HepG2 (cell line): ENCODE measurements around the gene IQCE. TPM values are rescaled to one million over a fixed set of nuclear protein-coding genes. Genes with fewer than 3 reads are reported as not detected.

Source experiments
- ATAC-seq: fragments of 200-7000 bp; cut with Tn5 transposase; 3 replicates; pipeline ENCODE4 v1.9.1; 2020; ENCODE audit warnings: mild to moderate bottlenecking, moderate library complexity
- BruUV-seq: library from RNA; stranded (reverse); fragments of 400-500 nt; replicated peaks from 2 replicates; lab custom pipeline; 2021; lab: Mats Ljungman, UMichigan
- CTCF ChIA-PET: fragments of 300-600 bp; formaldehyde crosslinking; extraction: SDS; loops from one replicate; lab custom pipeline; 2021; ENCODE audit warnings: low total read pairs, inconsistent platforms, low intra/inter-chr PET ratio; lab: Yijun Ruan, JAX
- POLR2A ChIA-PET: fragments of 350-600 bp; sonication (Branson Sonifier 250); formaldehyde crosslinking; loops from one replicate; lab custom pipeline; 2020; ENCODE audit warnings: antibody characterized with exemption, inconsistent platforms; lab: Yijun Ruan, JAX
- DNase-seq: peaks from one replicate; pipeline ENCODE4 v3.0.0-alpha.2; 2015; ENCODE audit warnings: low spot score
- FAIRE-seq: peaks from 3 replicates; lab custom pipeline; 2011; peaks lifted over from hg19 to GRCh38; lab: Jason Lieb, UNC
- H2AFZ ChIP-seq: one replicate; pipeline ENCODE4 v1.6.1; 2011; ENCODE audit warnings: low read length, inconsistent platforms
- H3K27ac ChIP-seq: fragments of 300-600 bp; 3 replicates; pipeline ENCODE4 v1.8.0; 2011; ENCODE audit warnings: mixed run types, mild to moderate bottlenecking, mixed read lengths, low read length, inconsistent platforms; ENCODE audit not compliant: insufficient read depth; ENCODE audit errors: extremely low read length
- H3K27me3 ChIP-seq, 2 experiments: fragments of 200-600 bp in 1 of 2; 2 replicates in 1 of 2; 3 replicates in 1 of 2; pipeline versions ENCODE4 v1.6.0 to v1.8.0; 2011; ENCODE audit warnings: low read length in 2 of 2, mild to moderate bottlenecking in 2 of 2, moderate library complexity in 2 of 2, inconsistent platforms in 1 of 2; ENCODE audit not compliant: insufficient read depth in 2 of 2, control insufficient read depth in 1 of 2
- H3K36me3 ChIP-seq, 2 experiments: fragments of 200-600 bp in 1 of 2; replicated peaks in 1 of 2; 2 replicates in 1 of 2; 3 replicates in 1 of 2; pipeline versions ENCODE4 v1.5.1 to v1.8.0; 2011; ENCODE audit warnings: low read length in 2 of 2, inconsistent platforms in 1 of 2; ENCODE audit not compliant: insufficient read depth in 2 of 2, control insufficient read depth in 1 of 2
- H3K4me1 ChIP-seq: 2 replicates; pipeline ENCODE4 v1.5.1; 2012; ENCODE audit warnings: low read length, inconsistent platforms; ENCODE audit not compliant: insufficient read depth
- H3K4me2 ChIP-seq: 2 replicates; pipeline ENCODE4 v1.6.0; 2011; ENCODE audit warnings: low read depth, low read length, inconsistent platforms
- H3K4me3 ChIP-seq, 3 experiments: fragments of 200-600 bp in 1 of 3; sonication (generic), shearing (Covaris generic) in 1 of 3; replicated peaks in 1 of 3; 2 replicates each; pipeline ENCODE4 v1.5.1; 2011 to 2016; ENCODE audit warnings: low read length in 3 of 3, inconsistent platforms in 2 of 3, low read depth in 2 of 3, mild to moderate bottlenecking in 2 of 3, control low read depth in 1 of 3, mixed read lengths in 1 of 3; ENCODE audit not compliant: insufficient read depth in 1 of 3
- H3K79me2 ChIP-seq: one replicate; pipeline ENCODE4 v1.6.1; 2011; ENCODE audit warnings: low read length, inconsistent platforms; ENCODE audit not compliant: insufficient read depth
- H3K9ac ChIP-seq: 2 replicates; pipeline ENCODE4 v1.6.0; 2011; ENCODE audit warnings: mild to moderate bottlenecking, low read depth, low read length, inconsistent platforms; ENCODE audit not compliant: insufficient read depth
- H3K9me3 ChIP-seq: 2 replicates; pipeline ENCODE4 v1.5.1; 2012; ENCODE audit warnings: mild to moderate bottlenecking, low read length
- H4K20me1 ChIP-seq: 2 replicates; pipeline ENCODE4 v1.6.0; 2011; ENCODE audit warnings: inconsistent platforms, mild to moderate bottlenecking, low read length, moderate library complexity; ENCODE audit not compliant: insufficient read depth
- KAT8 ChIP-seq: IDR thresholded peaks from 2 replicates; pipeline ENCODE4 v1.6.1; 2016; ENCODE audit warnings: missing genetic modification reagents, missing compliant biosample characterization
- NFKBIZ ChIP-seq: IDR thresholded peaks from 2 replicates; pipeline ENCODE4 v1.6.1; 2018; ENCODE audit warnings: missing genetic modification reagents, missing compliant biosample characterization
- RFXAP ChIP-seq: sonication (generic); formaldehyde crosslinking; IDR thresholded peaks from 2 replicates; pipeline ENCODE4 v1.4.0; 2020; ENCODE audit warnings: missing genetic modification reagents, borderline replicate concordance
- SNAI1 ChIP-seq: sonication (generic); formaldehyde crosslinking; IDR thresholded peaks from 2 replicates; pipeline ENCODE4 v1.5.0; 2020; ENCODE audit warnings: mild to moderate bottlenecking, missing genetic modification reagents, borderline replicate concordance
- ZKSCAN5 ChIP-seq: sonication (generic); formaldehyde crosslinking; IDR thresholded peaks from 2 replicates; pipeline ENCODE4 v1.5.1; 2020; ENCODE audit warnings: mild to moderate bottlenecking, missing genetic modification reagents
- ZNF562 ChIP-seq: sonication (generic); formaldehyde crosslinking; IDR thresholded peaks from 2 replicates; pipeline ENCODE4 v1.8.0; 2022; ENCODE audit warnings: missing genetic modification reagents, borderline replicate concordance
- ZNF619 ChIP-seq: sonication (generic); formaldehyde crosslinking; IDR thresholded peaks from 2 replicates; pipeline ENCODE4 v1.4.0; 2020; ENCODE audit warnings: mild to moderate bottlenecking, missing genetic modification reagents
- ZNF629 ChIP-seq: sonication (generic); formaldehyde crosslinking; conservative IDR thresholded peaks from 2 replicates; pipeline ENCODE4 v1.5.0; 2020; ENCODE audit warnings: missing genetic modification reagents
- ZNF788 ChIP-seq: sonication (generic); formaldehyde crosslinking; IDR thresholded peaks from 2 replicates; pipeline ENCODE4 v1.5.0; 2020; ENCODE audit warnings: mild to moderate bottlenecking, missing genetic modification reagents, borderline replicate concordance
- WGBS: methylation state at CpG from one replicate; pipeline ENCODE4 v1.1.6; 2017; ENCODE audit warnings: low lambda C conversion rate; 5-methylcytosine and 5-hydroxymethylcytosine counted together
- in situ Hi-C: cut with HindIII; loops from 2 replicates; pipeline ENCODE4 v1.10.0; 2017; ENCODE audit warnings: low pct_unique_long_range_greater_than_20kb; ENCODE audit not compliant: extremely low pct_ligation_motif_present
- intact Hi-C: fragments of 100-400 bp; cut with micrococcal nuclease; formaldehyde crosslinking; loops from one replicate; pipeline ENCODE4 v1.10.0; 2022; ENCODE audit not compliant: unreplicated experiment
- polyA plus RNA-seq, 8 experiments: library from polyadenylated mRNA; depleted of rRNA in 3 of 8; stranded (reverse) in 7 of 8; unstranded in 1 of 8; fragments of >200 nt; fragmentation: Illumina TruSeq in 4 of 8; extraction: Trizol in 4 of 8; gene quantifications; 2 replicates each; pipeline versions ENCODE4 v1.2.1 to v1.2.3, GENCODE V29; 2011 to 2016; ENCODE audit warnings: low read depth in 4 of 8, missing spikeins in 1 of 8, mixed read lengths in 1 of 8; ENCODE audit not compliant: insufficient read depth in 1 of 8
- total RNA-seq, 5 experiments: library from RNA; depleted of rRNA; stranded (reverse); fragments of >200 nt; fragmentation: Illumina TruSeq; extraction: Trizol; gene quantifications; 2 replicates each; pipeline ENCODE4 v1.2.3, GENCODE V29; 2016; ENCODE audit warnings: low read depth in 1 of 5
- TF ChIP-seq, protein P1 (sequence below): sonication (generic); formaldehyde crosslinking; IDR thresholded peaks from 2 replicates; pipeline ENCODE4 v1.8.1; 2023; ENCODE audit warnings: missing genetic modification reagents, mild to moderate bottlenecking, borderline replicate concordance
- TF ChIP-seq, protein P2 (sequence below): sonication (generic); formaldehyde crosslinking; IDR thresholded peaks from 2 replicates; pipeline ENCODE4 v1.4.0; 2020; ENCODE audit warnings: mild to moderate bottlenecking, missing genetic modification reagents
- TF ChIP-seq, protein P3 (sequence below): sonication (generic); formaldehyde crosslinking; IDR thresholded peaks from 2 replicates; pipeline ENCODE4 v1.5.0; 2020; ENCODE audit warnings: mild to moderate bottlenecking, missing genetic modification reagents
- TF ChIP-seq, protein P4 (sequence below): sonication (generic); formaldehyde crosslinking; conservative IDR thresholded peaks from 2 replicates; pipeline ENCODE4 v1.8.1; 2023; ENCODE audit warnings: missing genetic modification reagents

IQCE gene
- total and polyA plus RNA-seq, 2 of the 13 experiments (the other 11 are each of a cell fraction or from before 2014, with no cell fraction given) = 1.5 to 2.5 TPM

DNA sequence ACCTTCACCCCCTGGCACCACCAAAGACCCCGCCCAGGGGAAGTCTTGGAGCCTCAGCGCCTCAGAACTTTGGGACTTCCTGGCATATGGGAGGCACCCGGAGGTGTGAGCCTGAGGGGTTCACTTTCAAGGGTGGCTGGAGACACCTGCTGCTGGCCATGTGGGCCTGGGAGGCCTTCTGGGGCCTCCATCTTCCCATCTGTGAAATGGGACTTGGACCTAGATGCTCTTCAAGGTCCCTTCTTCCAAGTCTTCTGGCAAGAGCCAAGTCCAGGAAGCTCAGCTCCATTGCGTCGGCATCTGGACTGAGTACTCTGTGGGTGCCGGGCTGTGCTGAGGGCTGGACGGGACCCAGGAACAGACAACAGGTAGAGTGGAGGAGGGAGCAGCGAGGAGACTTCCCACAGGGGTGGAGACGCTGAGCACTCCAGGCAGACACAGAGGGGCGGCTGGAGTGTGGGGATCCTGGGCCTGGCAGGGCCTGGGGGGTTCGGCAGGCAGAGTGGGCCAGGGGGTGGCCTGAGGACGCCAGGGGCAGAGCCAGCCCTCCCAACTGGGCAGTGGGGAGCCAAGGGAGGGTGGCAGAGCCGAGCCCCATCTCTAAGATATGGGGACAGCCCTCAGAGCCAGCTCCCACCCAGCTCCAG, 48.5 kb upstream of the IQCE start:
- H4K20me1 ChIP-seq = no peaks in the 10 kb centered on the region
- no peaks in the 10 kb centered on the region for H3K9me3 ChIP-seq
- BruUV-seq = no TSS peak
- ChIA-PET CTCF (no interaction called here), POLR2A (interaction anchor here (0.6 to 1.1 kb wide), 2 partner anchors 17 to 954 kb away, joined by 3 read pairs; partner anchors contain the start of gene TMEM184A)
- peaks cover 66% of the 10 kb centered on the region for H3K4me1 ChIP-seq
- H3K4me3 ChIP-seq = peak overlapping the region in 1 of 3 experiments; percentile 71; a peak in 1 of 6 replicates
- ATAC-seq (no peak), FAIRE-seq (no peak), DNase-seq (no peak)
- no peak overlapping the region for H3K9ac ChIP-seq
- H2AFZ ChIP-seq = no peak overlapping the region
- peaks cover 9 to 84% of the 10 kb centered on the region in 2 experiments; a peak in 4 of 5 replicates for H3K27me3 ChIP-seq
- no peaks in the 10 kb centered on the region for H3K36me3 ChIP-seq
- H3K4me2 ChIP-seq = peak overlapping the region; percentile 83; the same call in 1 of the 2 replicates
- intact Hi-C loops = no loop called here
- in situ Hi-C loops = no loop called here
- H3K27ac ChIP-seq = no peak overlapping the region
- no peaks in the 10 kb centered on the region for H3K79me2 ChIP-seq
- WGBS = 64% methylated on average over 7 of the region's 13 CpGs
- TF ChIP-seq ZNF629 (CRISPR knock-in tag) (peak; percentile 92), ZNF788 (CRISPR knock-in tag) (0 out of 2 replicates have a peak, but pooled peaks have one; percentile 32), KAT8 (CRISPR knock-in tag) (no peak), SNAI1 (CRISPR knock-in tag) (0 out of 2 replicates have a peak, but pooled peaks have one; percentile 4), ZKSCAN5 (no peak), NFKBIZ (no peak), RFXAP (CRISPR knock-in tag) (no peak), ZNF619 (CRISPR knock-in tag) (no peak), ZNF562 (CRISPR knock-in tag) (no peak)
- TF ChIP-seq, protein P1, sequence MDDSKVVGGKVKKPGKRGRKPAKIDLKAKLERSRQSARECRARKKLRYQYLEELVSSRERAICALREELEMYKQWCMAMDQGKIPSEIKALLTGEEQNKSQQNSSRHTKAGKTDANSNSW (CRISPR knock-in tag) = no peak
- TF ChIP-seq, protein P2, sequence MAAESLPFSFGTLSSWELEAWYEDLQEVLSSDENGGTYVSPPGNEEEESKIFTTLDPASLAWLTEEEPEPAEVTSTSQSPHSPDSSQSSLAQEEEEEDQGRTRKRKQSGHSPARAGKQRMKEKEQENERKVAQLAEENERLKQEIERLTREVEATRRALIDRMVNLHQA (CRISPR knock-in tag) = no peak
- TF ChIP-seq, protein P3, sequence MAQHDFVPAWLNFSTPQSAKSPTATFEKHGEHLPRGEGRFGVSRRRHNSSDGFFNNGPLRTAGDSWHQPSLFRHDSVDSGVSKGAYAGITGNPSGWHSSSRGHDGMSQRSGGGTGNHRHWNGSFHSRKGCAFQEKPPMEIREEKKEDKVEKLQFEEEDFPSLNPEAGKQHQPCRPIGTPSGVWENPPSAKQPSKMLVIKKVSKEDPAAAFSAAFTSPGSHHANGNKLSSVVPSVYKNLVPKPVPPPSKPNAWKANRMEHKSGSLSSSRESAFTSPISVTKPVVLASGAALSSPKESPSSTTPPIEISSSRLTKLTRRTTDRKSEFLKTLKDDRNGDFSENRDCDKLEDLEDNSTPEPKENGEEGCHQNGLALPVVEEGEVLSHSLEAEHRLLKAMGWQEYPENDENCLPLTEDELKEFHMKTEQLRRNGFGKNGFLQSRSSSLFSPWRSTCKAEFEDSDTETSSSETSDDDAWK (CRISPR knock-in tag) = no peak
- TF ChIP-seq, protein P4, sequence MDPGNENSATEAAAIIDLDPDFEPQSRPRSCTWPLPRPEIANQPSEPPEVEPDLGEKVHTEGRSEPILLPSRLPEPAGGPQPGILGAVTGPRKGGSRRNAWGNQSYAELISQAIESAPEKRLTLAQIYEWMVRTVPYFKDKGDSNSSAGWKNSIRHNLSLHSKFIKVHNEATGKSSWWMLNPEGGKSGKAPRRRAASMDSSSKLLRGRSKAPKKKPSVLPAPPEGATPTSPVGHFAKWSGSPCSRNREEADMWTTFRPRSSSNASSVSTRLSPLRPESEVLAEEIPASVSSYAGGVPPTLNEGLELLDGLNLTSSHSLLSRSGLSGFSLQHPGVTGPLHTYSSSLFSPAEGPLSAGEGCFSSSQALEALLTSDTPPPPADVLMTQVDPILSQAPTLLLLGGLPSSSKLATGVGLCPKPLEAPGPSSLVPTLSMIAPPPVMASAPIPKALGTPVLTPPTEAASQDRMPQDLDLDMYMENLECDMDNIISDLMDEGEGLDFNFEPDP = no peak
